ENCODE results near the gene PCDH15.

The PCDH15 gene

DNA sequence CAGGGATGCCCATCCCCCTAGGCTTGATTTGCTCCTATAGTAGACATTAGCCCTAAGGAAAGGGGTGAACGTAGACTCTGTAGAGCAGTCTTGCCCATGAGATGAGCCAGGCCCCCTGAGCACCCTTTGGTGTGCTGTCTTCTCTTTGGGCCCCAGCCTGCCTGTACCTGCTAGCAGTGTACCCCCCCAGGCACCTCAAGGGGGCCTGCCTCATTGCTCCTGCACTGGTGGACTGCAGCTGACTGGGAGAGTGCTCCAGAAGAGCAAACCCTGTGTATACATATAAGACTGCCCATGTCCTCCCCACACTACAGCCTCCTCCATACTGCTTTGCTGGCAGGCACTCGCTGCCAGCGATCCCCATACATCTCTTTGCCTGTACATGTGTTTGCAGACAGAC, 206.7 kb downstream of the PCDH15 start:
- H3F3A ChIP-seq (ENCODE audit: insufficient read depth, low read length), result no peaks in the 10 kb centered on the region
- no peak overlapping the region for H3K4me2 ChIP-seq (ENCODE audit: low read depth, low read length)
- no peaks in the 10 kb centered on the region for H3K9me3 ChIP-seq (replicated peaks; ENCODE audit: insufficient read depth, low read length)
- no peaks in the 10 kb centered on the region for H3K9me2 ChIP-seq (replicated peaks; ENCODE audit: insufficient read depth, low read length)
- H3K27me3 ChIP-seq (replicated peaks; ENCODE audit: insufficient read depth, low read length), result no peaks in the 10 kb centered on the region
- H4K20me1 ChIP-seq (ENCODE audit: insufficient read depth, low read length), result no peaks in the 10 kb centered on the region
- H3K36me3 ChIP-seq (replicated peaks; ENCODE audit: insufficient read depth, low read length), result no peaks in the 10 kb centered on the region
- H3K4me3 ChIP-seq (ENCODE audit: low read length), result no peak overlapping the region
- H2AFZ ChIP-seq (ENCODE audit: low read length), result no peak overlapping the region
- H3K79me2 ChIP-seq (ENCODE audit: low read length), result no peaks in the 10 kb centered on the region
- TF ChIP-seq CTCF (IDR thresholded peaks at IDR 0.05; ENCODE audit: low read length) (no peak), EZH2 (optimal IDR thresholded peaks at IDR 0.05; ENCODE audit: low read depth, low read length) (no peak), EZH2phosphoT487 (IDR thresholded peaks at IDR 0.05; ENCODE audit: low read length) (no peak)
- H3K4me1 ChIP-seq (ENCODE audit: low read length), result no peaks in the 10 kb centered on the region
- DNase-seq, result no peak
- H3K9ac ChIP-seq (ENCODE audit: low read length), result no peak overlapping the region
- no peak overlapping the region for H3K27ac ChIP-seq (ENCODE audit: low read length)

- H3K9me3 ChIP-seq (replicated peaks; ENCODE audit: insufficient read depth, low read length), result no peaks in the 10 kb centered on the region
- no peak overlapping the region for H2AFZ ChIP-seq (ENCODE audit: low read length)
- H3F3A ChIP-seq (ENCODE audit: insufficient read depth, low read length), result no peaks in the 10 kb centered on the region
- H3K4me2 ChIP-seq (ENCODE audit: low read depth, low read length), result no peak overlapping the region
- TF ChIP-seq EZH2 (optimal IDR thresholded peaks at IDR 0.05; ENCODE audit: low read depth, low read length) (no peak), CTCF (IDR thresholded peaks at IDR 0.05; ENCODE audit: low read length) (no peak), EZH2phosphoT487 (IDR thresholded peaks at IDR 0.05; ENCODE audit: low read length) (no peak)
- no peaks in the 10 kb centered on the region for H3K79me2 ChIP-seq (ENCODE audit: low read length)
- H3K27me3 ChIP-seq (replicated peaks; ENCODE audit: insufficient read depth, low read length), result no peaks in the 10 kb centered on the region
- no peaks in the 10 kb centered on the region for H3K9me2 ChIP-seq (replicated peaks; ENCODE audit: insufficient read depth, low read length)
- H3K27ac ChIP-seq (ENCODE audit: low read length), result no peak overlapping the region
- no peaks in the 10 kb centered on the region for H4K20me1 ChIP-seq (ENCODE audit: insufficient read depth, low read length)
- H3K9ac ChIP-seq (ENCODE audit: low read length), result no peak overlapping the region
- H3K4me3 ChIP-seq (ENCODE audit: low read length), result no peak overlapping the region
- H3K36me3 ChIP-seq (replicated peaks; ENCODE audit: insufficient read depth, low read length), result no peaks in the 10 kb centered on the region
- H3K4me1 ChIP-seq (ENCODE audit: low read length), result no peaks in the 10 kb centered on the region
- DNase-seq, result no peak
These were observed 213.1 kb downstream of the PCDH15 start for GRCh38 chr10:54587971-54588370.

GRCh38 chr10:54585572-54585971, 215.5 kb downstream of the PCDH15 start:
- Histone ChIP-seq H3F3A (ENCODE audit: insufficient read depth, low read length) (no peaks in the 10 kb centered on the region), H3K4me3 (ENCODE audit: low read length) (no peak overlapping the region), H3K4me1 (ENCODE audit: low read length) (no peaks in the 10 kb centered on the region), H3K9ac (ENCODE audit: low read length) (no peak overlapping the region), H3K9me2 (replicated peaks; ENCODE audit: insufficient read depth, low read length) (no peaks in the 10 kb centered on the region), H2AFZ (ENCODE audit: low read length) (no peak overlapping the region), H3K27ac (ENCODE audit: low read length) (no peak overlapping the region), H3K79me2 (ENCODE audit: low read length) (no peaks in the 10 kb centered on the region), H3K27me3 (replicated peaks; ENCODE audit: insufficient read depth, low read length) (no peaks in the 10 kb centered on the region), H3K36me3 (replicated peaks; ENCODE audit: insufficient read depth, low read length) (no peaks in the 10 kb centered on the region), H3K9me3 (replicated peaks; ENCODE audit: insufficient read depth, low read length) (no peaks in the 10 kb centered on the region), H3K4me2 (ENCODE audit: low read depth, low read length) (no peak overlapping the region), H4K20me1 (ENCODE audit: insufficient read depth, low read length) (no peaks in the 10 kb centered on the region)
- TF ChIP-seq CTCF (IDR thresholded peaks at IDR 0.05; ENCODE audit: low read length) (no peak), EZH2phosphoT487 (IDR thresholded peaks at IDR 0.05; ENCODE audit: low read length) (no peak), EZH2 (optimal IDR thresholded peaks at IDR 0.05; ENCODE audit: low read depth, low read length) (no peak)
- DNase-seq, result no peak

All from MM.1S (cell line).